Psoas muscle (tissue), 8 donors: ENCODE results near the gene FOXE3. TPM values are rescaled to one million over a fixed set of nuclear protein-coding genes. Genes with fewer than 3 reads are reported as not detected.

Experiments used
- ATAC-seq, 4 donors: fragments of 200-7000 bp; cut with Tn5 transposase; one replicate each; pipeline ENCODE4 v1.9.1; 2020; ENCODE audit warnings: moderate library complexity in 3 of 4, mild to moderate bottlenecking in 2 of 4
- DNase-seq, 2 donors: peaks; one replicate each; pipeline ENCODE4 v3.0.0-alpha.2; 2020
- H3K27ac ChIP-seq: fragments of 200-600 bp; one replicate; pipeline ENCODE4 v1.8.0; 2022
- H3K27me3 ChIP-seq, 3 donors: fragments of 200-600 bp in 1 of 3; one replicate each; pipeline versions ENCODE4 v1.6.1 to v1.8.0; 2013 to 2022; ENCODE audit warnings: low read length in 2 of 3, mild to moderate bottlenecking in 2 of 3, moderate library complexity in 1 of 3; ENCODE audit not compliant: insufficient read depth in 3 of 3
- H3K36me3 ChIP-seq, 2 donors: fragments of 200-600 bp in 1 of 2; one replicate each; pipeline versions ENCODE4 v1.6.1 to v1.8.0; 2013 to 2022; ENCODE audit warnings: low read depth in 1 of 2, mild to moderate bottlenecking in 1 of 2, moderate library complexity in 1 of 2; ENCODE audit not compliant: insufficient read depth in 1 of 2
- H3K4me1 ChIP-seq: fragments of 200-600 bp; one replicate; pipeline ENCODE4 v1.8.0; 2022
- H3K4me3 ChIP-seq: fragments of 200-600 bp; one replicate; pipeline ENCODE4 v1.8.0; 2022; ENCODE audit warnings: mild to moderate bottlenecking
- H3K9me3 ChIP-seq: fragments of 200-600 bp; one replicate; pipeline ENCODE4 v1.8.0; 2022
- CTCF ChIP-seq: fragments of 200-600 bp; IDR thresholded peaks from one replicate; pipeline ENCODE4 v1.8.0; 2022; ENCODE audit warnings: antibody characterized with exemption
- WGBS, 3 donors: extraction: QIAGEN DNeasy Blood & Tissue Kit; methylation state at CpG; one replicate each; pipeline versions ENCODE4 v1.1.6 to v1.1.7; 2013; 5-methylcytosine and 5-hydroxymethylcytosine counted together
- intact Hi-C, 2 donors: fragments of 100-400 bp; cut with DNase I; formaldehyde crosslinking; loops; one replicate each; pipeline versions ENCODE4 v1.11.0 to v1.14.2; 2022
- polyA plus RNA-seq, 3 donors: library from polyadenylated mRNA; stranded (reverse); fragments of 200-250 nt; gene quantifications; one replicate each; pipeline ENCODE4 v1.2.3, GENCODE V29; 2013
- total RNA-seq, 4 donors: library from RNA; stranded (reverse); fragmentation: NEBNext Ultra II Directional in 2 of 4; extraction: Animal tissue kit (Norgen Biotek cat#: 25700) in 2 of 4; gene quantifications; one replicate each; pipeline versions ENCODE4 v1.2.1 to v1.2.4, GENCODE V29; 2021 to 2023
- donor health status: healthy with polysubstance abuse.
- donor health status: DM: no; HTN: no; CAD: no; lungs with moderate emphysema.
- donor health status: Bipolar disorder and iron deficiency.
- donor health status: healthy.
- donor health status: DM: yes; HTN: yes; CAD: no.
- donor health status: DM: no; HTN: no; CAD: no.
- donor health status: DM: no; HTN: no; CAD: no.
- donor health status: DM: yes; HTN: yes; CAD: no.

FOXE3 gene
- total and polyA plus RNA-seq, 7 donors: 0.03 to 0.10 (median 0.08) TPM; not detected in 4

GRCh38 chr1:47433477-47434050, 17.5 kb downstream of the FOXE3 start:
- H3K27ac ChIP-seq: no peak overlapping the region
- TF ChIP-seq CTCF: no peak
- peaks cover 0 to 85% (median 37%) of the 10 kb centered on the region in 3 donors for H3K27me3 ChIP-seq
- H3K36me3 ChIP-seq: no peaks in the 10 kb centered on the region
- H3K4me1 ChIP-seq: no peaks in the 10 kb centered on the region
- peak overlapping the region; percentile 37 for H3K4me3 ChIP-seq
- ATAC-seq (no peak), DNase-seq (no peak)
- H3K9me3 ChIP-seq: no peaks in the 10 kb centered on the region
- WGBS, 3 donors: 40 to 45% (median 44%) methylated on average over 30 of the region's 30 CpGs
- intact Hi-C loops: no loop called here

GRCh38 chr1:47434051-47434842, 18.2 kb downstream of the FOXE3 start:
- WGBS, 3 donors: 15 to 22% (median 20%) methylated on average over 51 of the region's 51 CpGs
- no peak for ATAC-seq

GRCh38 chr1:47435506-47436303, 19.6 kb downstream of the FOXE3 start:
- no peaks in the 10 kb centered on the region for H3K36me3 ChIP-seq
- no peak for TF ChIP-seq CTCF
- intact Hi-C loops: loop anchor here (5.0 kb wide), 1 partner anchor 277 kb away; no protein-coding TSS in a partner anchor
- H3K9me3 ChIP-seq: no peaks in the 10 kb centered on the region
- no peaks in the 10 kb centered on the region for H3K4me1 ChIP-seq
- WGBS, 3 donors: 74 to 90% (median 78%) methylated on average over 6 of the region's 6 CpGs
- DNase-seq: no peak
- no peak overlapping the region for H3K4me3 ChIP-seq
- no peak overlapping the region for H3K27ac ChIP-seq
- peaks cover 0 to 94% (median 50%) of the 10 kb centered on the region in 3 donors for H3K27me3 ChIP-seq
- no peak for ATAC-seq

More at GRCh38 chr1:47434051-47434842, 18.2 kb downstream of the FOXE3 start:
- Histone ChIP-seq H3K27ac (no peak overlapping the region), H3K9me3 (no peaks in the 10 kb centered on the region), H3K4me3 (peak overlapping the region; percentile 37), H3K36me3 (no peaks in the 10 kb centered on the region), H3K4me1 (no peaks in the 10 kb centered on the region), H3K27me3 (peaks cover 0 to 92% (median 41%) of the 10 kb centered on the region in 3 donors)
- TF ChIP-seq CTCF: no peak
- intact Hi-C loops: no loop called here
- DNase-seq: peak in 1 of 2 donors; percentile 70

- H3K4me1 ChIP-seq: no peaks in the 10 kb centered on the region
- peak; percentile 63 for TF ChIP-seq CTCF
- H3K4me3 ChIP-seq: peak overlapping the region; percentile 69
- peaks cover 0 to 92% (median 47%) of the 10 kb centered on the region in 3 donors for H3K27me3 ChIP-seq
- peak in 3 of 4 donors; percentile 14 to 37 (median 26) for ATAC-seq
- intact Hi-C loops: loop anchor here (5.0 kb wide), 1 partner anchor 276 kb away; no protein-coding TSS in a partner anchor
- peak; percentile 69 to 83 for DNase-seq
- 8 to 10% (median 9%) methylated on average over 23 of the region's 23 CpGs for WGBS, 3 donors
- no peak overlapping the region for H3K27ac ChIP-seq
- no peaks in the 10 kb centered on the region for H3K9me3 ChIP-seq
- no peaks in the 10 kb centered on the region for H3K36me3 ChIP-seq
Measured at GRCh38 chr1:47436304-47436978, 20.4 kb downstream of the FOXE3 start.
